Measurements from ENCODE around the gene ARMC6. TPM values are rescaled to one million over a fixed set of nuclear protein-coding genes. Genes with fewer than 3 reads are reported as not detected.
A peak's percentile ranks its signal among the peaks of the same experiment; 100 is the strongest.

The ARMC6 gene
- total RNA-seq, 2 experiments from 2014 or later, result 63.9 to 104 TPM

DNA sequence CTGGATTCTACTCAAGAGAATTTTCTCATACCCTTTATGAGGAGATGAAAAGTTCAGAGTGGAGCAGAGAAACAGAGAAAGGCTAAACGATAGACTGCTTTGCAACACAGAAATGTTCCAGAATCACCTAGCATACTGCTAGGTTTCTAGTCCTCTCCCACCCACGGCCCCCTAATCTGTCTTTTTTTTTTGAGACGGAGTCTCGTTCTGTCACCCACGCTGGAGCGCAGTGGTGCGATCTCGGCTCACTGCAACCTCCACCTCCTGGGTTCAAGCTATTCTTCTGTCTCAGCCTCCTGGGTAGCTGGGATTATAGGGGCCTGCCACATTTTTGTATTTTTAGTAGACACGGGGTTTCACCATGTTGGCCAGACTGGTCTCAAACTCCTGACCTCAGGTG is 4.9 kb upstream of the ARMC6 start:
- H3K9me3 ChIP-seq (ENCODE audit: low read length), result no peaks in the 10 kb centered on the region
- BruUV-seq (replicated peaks), result no TSS peak
- intact Hi-C loops (cut with micrococcal nuclease; ENCODE audit: unreplicated experiment), result no loop called here
- TF ChIP-seq, protein P1, sequence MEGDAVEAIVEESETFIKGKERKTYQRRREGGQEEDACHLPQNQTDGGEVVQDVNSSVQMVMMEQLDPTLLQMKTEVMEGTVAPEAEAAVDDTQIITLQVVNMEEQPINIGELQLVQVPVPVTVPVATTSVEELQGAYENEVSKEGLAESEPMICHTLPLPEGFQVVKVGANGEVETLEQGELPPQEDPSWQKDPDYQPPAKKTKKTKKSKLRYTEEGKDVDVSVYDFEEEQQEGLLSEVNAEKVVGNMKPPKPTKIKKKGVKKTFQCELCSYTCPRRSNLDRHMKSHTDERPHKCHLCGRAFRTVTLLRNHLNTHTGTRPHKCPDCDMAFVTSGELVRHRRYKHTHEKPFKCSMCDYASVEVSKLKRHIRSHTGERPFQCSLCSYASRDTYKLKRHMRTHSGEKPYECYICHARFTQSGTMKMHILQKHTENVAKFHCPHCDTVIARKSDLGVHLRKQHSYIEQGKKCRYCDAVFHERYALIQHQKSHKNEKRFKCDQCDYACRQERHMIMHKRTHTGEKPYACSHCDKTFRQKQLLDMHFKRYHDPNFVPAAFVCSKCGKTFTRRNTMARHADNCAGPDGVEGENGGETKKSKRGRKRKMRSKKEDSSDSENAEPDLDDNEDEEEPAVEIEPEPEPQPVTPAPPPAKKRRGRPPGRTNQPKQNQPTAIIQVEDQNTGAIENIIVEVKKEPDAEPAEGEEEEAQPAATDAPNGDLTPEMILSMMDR (conservative IDR thresholded peaks at IDR 0.05; ENCODE audit: low read length), result no peak
- no peak for TF ChIP-seq EZH2phosphoT487 (IDR thresholded peaks at IDR 0.05; ENCODE audit: borderline replicate concordance, low read depth, low read length)
- H4K20me1 ChIP-seq (ENCODE audit: insufficient read depth, low read length), result 0 out of 2 replicates have a peak, but pooled peaks cover 15% of the 10 kb centered on the region
- POLR2A ChIA-PET, result no interaction called here
- H3K4me1 ChIP-seq (ENCODE audit: insufficient read depth, low read length, poor library complexity, severe bottlenecking), result peaks cover 15% of the 10 kb centered on the region
- H3K27ac ChIP-seq (ENCODE audit: low read depth, low read length, poor library complexity, severe bottlenecking), result no peak overlapping the region
- no peaks in the 10 kb centered on the region for H3K9me2 ChIP-seq (ENCODE audit: insufficient read depth, low read length)
- no peak overlapping the region for H2AFZ ChIP-seq (ENCODE audit: low read length)
- no peak overlapping the region for H3K4me2 ChIP-seq (ENCODE audit: low read length)
- peaks cover 67% of the 10 kb centered on the region for H3K79me2 ChIP-seq (ENCODE audit: insufficient read depth, low read depth, low read length)
- DNase-seq (ENCODE audit: low spot score), result no peak
- CTCF ChIA-PET (ENCODE audit: unreplicated experiment), result no interaction called here
- peaks cover 79% of the 10 kb centered on the region for H3K36me3 ChIP-seq (ENCODE audit: insufficient read depth, low read length)
- H3K4me3 ChIP-seq (ENCODE audit: low read depth, low read length, poor library complexity, severe bottlenecking), result no peak overlapping the region

DNA sequence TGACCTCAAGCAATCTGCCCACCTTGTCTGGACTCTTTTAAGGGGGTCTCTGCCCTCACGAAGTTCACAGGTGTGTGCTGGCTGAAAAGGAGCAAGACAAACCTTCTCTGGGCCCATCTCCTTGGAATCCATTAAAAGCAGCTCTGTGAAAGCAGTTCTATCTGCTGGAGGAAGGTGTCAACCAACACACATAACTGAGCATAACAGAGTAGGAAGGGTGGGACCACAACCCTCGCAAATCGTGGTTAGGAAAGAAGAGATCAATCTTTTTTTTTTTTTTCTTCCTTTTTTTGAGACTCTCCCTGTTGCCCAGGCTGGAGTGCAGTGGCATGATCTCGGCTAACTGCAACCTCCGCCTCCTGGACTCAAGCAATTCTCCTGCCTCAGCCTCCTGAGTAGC is 1.5 kb upstream of the ARMC6 start:
- intact Hi-C loops (cut with micrococcal nuclease; ENCODE audit: unreplicated experiment), result no loop called here
- H3K9me3 ChIP-seq (ENCODE audit: low read length), result no peaks in the 10 kb centered on the region
- no peak overlapping the region for H2AFZ ChIP-seq (ENCODE audit: low read length)
- H3K4me1 ChIP-seq (ENCODE audit: insufficient read depth, low read length, poor library complexity, severe bottlenecking), result peaks cover 27% of the 10 kb centered on the region
- H3K36me3 ChIP-seq (ENCODE audit: insufficient read depth, low read length), result peaks cover 64% of the 10 kb centered on the region
- POLR2A ChIA-PET, result no interaction called here
- H3K4me2 ChIP-seq (ENCODE audit: low read length), result peak overlapping the region; percentile 73
- H3K27ac ChIP-seq (ENCODE audit: low read depth, low read length, poor library complexity, severe bottlenecking), result peak overlapping the region; percentile 91
- DNase-seq (ENCODE audit: low spot score), result no peak
- CTCF ChIA-PET (ENCODE audit: unreplicated experiment), result no interaction called here
- no peaks in the 10 kb centered on the region for H4K20me1 ChIP-seq (ENCODE audit: insufficient read depth, low read length)
- peak overlapping the region; percentile 96 for H3K4me3 ChIP-seq (ENCODE audit: low read depth, low read length, poor library complexity, severe bottlenecking)
- H3K9me2 ChIP-seq (ENCODE audit: insufficient read depth, low read length), result no peaks in the 10 kb centered on the region
- TF ChIP-seq, protein P1 (conservative IDR thresholded peaks at IDR 0.05; ENCODE audit: low read length), result no peak
- no peak for TF ChIP-seq EZH2phosphoT487 (IDR thresholded peaks at IDR 0.05; ENCODE audit: borderline replicate concordance, low read depth, low read length)
- no TSS peak for BruUV-seq (replicated peaks)
- H3K79me2 ChIP-seq (ENCODE audit: insufficient read depth, low read depth, low read length), result peaks cover 74% of the 10 kb centered on the region

DNA sequence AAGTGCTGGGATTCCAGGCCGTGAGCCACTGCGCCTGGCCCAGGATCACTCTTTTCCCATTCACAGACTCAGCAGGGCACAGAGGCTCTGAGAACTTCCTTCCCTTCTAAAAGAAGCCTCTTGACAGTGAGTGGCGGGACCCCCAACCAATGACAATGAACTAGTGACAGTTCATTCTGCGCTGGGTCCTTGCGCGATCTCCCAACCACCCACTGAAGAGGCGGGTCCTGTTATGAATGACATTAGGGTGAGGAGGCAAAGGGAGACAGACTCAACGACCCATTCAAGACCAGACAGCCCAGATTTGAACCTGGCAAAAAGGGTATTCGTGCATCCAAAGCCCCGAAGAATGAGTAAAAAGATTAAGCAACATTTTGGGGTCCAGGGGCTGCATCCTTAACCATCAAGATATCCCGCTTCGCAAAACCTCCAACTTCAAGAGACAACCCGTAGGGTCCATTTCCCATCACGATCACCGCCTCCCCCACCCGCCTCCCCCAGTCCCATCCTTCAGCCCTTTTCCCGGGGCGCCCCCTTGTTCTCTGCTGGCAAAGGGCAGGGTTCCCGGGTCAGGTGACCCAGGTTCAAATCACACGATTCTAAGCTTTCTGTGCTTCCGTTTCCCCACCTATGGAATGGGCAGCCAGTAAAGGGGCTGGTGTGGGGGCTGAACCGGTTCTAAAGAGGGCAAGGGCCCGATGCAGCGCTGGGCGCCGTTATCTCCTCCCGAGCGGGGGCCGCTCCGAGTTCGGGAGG is 805 bp upstream of the ARMC6 start:
- H3K79me2 ChIP-seq (ENCODE audit: insufficient read depth, low read depth, low read length), result peaks cover 81% of the 10 kb centered on the region

More for the DNA sequence above, 805 bp upstream of the ARMC6 start:
- H2AFZ ChIP-seq (ENCODE audit: low read length), result no peak overlapping the region
- CTCF ChIA-PET (ENCODE audit: unreplicated experiment), result no interaction called here
- H3K36me3 ChIP-seq (ENCODE audit: insufficient read depth, low read length), result peaks cover 65% of the 10 kb centered on the region
- peak overlapping the region; percentile 91 for H3K27ac ChIP-seq (ENCODE audit: low read depth, low read length, poor library complexity, severe bottlenecking)
- no peaks in the 10 kb centered on the region for H3K9me2 ChIP-seq (ENCODE audit: insufficient read depth, low read length)
- H3K4me2 ChIP-seq (ENCODE audit: low read length), result peak overlapping the region; percentile 73
- POLR2A ChIA-PET, result no interaction called here
- no peaks in the 10 kb centered on the region for H4K20me1 ChIP-seq (ENCODE audit: insufficient read depth, low read length)
- H3K9me3 ChIP-seq (ENCODE audit: low read length), result peaks cover 4% of the 10 kb centered on the region; the same call in 1 of the 2 replicates
- TF ChIP-seq, protein P1 (conservative IDR thresholded peaks at IDR 0.05; ENCODE audit: low read length), result peak; percentile 30; the same call in 1 of the 2 replicates
- no peak for TF ChIP-seq EZH2phosphoT487 (IDR thresholded peaks at IDR 0.05; ENCODE audit: borderline replicate concordance, low read depth, low read length)
- peak overlapping the region; percentile 96 for H3K4me3 ChIP-seq (ENCODE audit: low read depth, low read length, poor library complexity, severe bottlenecking)
- DNase-seq (ENCODE audit: low spot score), result peak; percentile 95
- intact Hi-C loops (cut with micrococcal nuclease; ENCODE audit: unreplicated experiment), result no loop called here
- TSS peak; percentile 69 for BruUV-seq (replicated peaks)
- peaks cover 27% of the 10 kb centered on the region for H3K4me1 ChIP-seq (ENCODE audit: insufficient read depth, low read length, poor library complexity, severe bottlenecking)

Measured in OCI-LY7 (cell line).